ENCODE data around the gene PLCB3.

Gene PLCB3

GRCh38 chr11:64267207-64267945 is 16.0 kb downstream of the PLCB3 start:
- TF ChIP-seq, protein P1, sequence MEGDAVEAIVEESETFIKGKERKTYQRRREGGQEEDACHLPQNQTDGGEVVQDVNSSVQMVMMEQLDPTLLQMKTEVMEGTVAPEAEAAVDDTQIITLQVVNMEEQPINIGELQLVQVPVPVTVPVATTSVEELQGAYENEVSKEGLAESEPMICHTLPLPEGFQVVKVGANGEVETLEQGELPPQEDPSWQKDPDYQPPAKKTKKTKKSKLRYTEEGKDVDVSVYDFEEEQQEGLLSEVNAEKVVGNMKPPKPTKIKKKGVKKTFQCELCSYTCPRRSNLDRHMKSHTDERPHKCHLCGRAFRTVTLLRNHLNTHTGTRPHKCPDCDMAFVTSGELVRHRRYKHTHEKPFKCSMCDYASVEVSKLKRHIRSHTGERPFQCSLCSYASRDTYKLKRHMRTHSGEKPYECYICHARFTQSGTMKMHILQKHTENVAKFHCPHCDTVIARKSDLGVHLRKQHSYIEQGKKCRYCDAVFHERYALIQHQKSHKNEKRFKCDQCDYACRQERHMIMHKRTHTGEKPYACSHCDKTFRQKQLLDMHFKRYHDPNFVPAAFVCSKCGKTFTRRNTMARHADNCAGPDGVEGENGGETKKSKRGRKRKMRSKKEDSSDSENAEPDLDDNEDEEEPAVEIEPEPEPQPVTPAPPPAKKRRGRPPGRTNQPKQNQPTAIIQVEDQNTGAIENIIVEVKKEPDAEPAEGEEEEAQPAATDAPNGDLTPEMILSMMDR (IDR thresholded peaks at IDR 0.05; ENCODE audit: low read depth, low read length, missing control alignments) = no peak
- no peak overlapping the region for H3K4me3 ChIP-seq (ENCODE audit: low read depth, low read length)
- no peak for DNase-seq (ENCODE audit: low read depth)
- in situ Hi-C loops (cut with HindIII; ENCODE audit: low sequenced_read_pairs) = loop anchor here (10.0 kb wide), 1 partner anchor 57 kb away; no protein-coding TSS in a partner anchor

DNA sequence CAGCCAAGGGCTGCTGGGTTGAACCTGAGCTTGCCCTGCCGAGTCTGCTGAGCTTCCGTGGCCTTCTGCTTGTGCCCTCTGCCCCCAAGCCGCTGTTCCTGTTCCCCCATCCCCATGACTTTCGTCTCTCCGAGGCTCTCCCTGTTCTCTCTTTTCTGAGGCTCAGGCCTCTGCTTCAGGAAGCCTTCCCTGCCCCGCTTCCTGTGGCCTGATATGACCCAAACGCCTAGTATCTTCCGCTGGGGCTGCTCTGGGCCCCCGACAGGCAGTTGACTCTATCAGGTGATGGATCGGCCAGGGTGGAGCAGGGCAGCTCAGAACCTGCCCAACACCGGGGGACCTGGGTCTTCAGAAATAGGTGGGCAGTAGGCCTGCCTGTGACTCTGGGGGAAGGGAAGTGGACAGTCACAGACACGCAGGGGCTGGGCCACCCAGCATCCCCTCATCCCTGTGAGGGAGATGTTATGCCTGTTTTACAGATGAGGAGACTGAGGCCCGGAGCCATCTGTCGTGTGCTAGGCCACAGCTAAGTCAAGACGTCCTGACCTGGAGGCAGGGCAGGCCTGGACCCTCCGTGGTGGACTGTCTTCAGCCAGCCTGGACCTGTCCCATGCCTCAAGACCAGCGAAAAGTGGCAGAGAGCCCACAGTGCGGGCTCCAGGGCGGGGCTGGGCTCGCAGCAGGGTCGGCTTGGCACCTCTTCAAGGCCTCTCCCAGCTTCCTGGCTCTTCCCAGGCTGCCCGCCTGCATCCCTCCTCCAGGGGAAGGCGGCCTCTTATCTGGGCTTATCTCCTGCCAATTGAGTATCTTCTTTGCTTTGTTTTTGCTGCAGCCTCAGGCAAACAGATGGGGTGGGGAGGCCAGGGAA is 16.9 kb downstream of the PLCB3 start:
- no peak for DNase-seq (ENCODE audit: low read depth)
- TF ChIP-seq, protein P1 (IDR thresholded peaks at IDR 0.05; ENCODE audit: low read depth, low read length, missing control alignments) = no peak
- in situ Hi-C loops (cut with HindIII; ENCODE audit: low sequenced_read_pairs) = loop anchor here (10.0 kb wide), 1 partner anchor 57 kb away; no protein-coding TSS in a partner anchor
- peak overlapping the region; percentile 62 for H3K4me3 ChIP-seq (ENCODE audit: low read depth, low read length)

- in situ Hi-C loops (cut with HindIII; ENCODE audit: low sequenced_read_pairs) = loop anchor here (10.0 kb wide), 1 partner anchor 56 kb away; no protein-coding TSS in a partner anchor
- TF ChIP-seq, protein P1 (IDR thresholded peaks at IDR 0.05; ENCODE audit: low read depth, low read length, missing control alignments) = no peak
- no peak for DNase-seq (ENCODE audit: low read depth)
- peak overlapping the region; percentile 62 for H3K4me3 ChIP-seq (ENCODE audit: low read depth, low read length)
These were observed 17.7 kb downstream of the PLCB3 start for GRCh38 chr11:64268893-64269539.

DNA sequence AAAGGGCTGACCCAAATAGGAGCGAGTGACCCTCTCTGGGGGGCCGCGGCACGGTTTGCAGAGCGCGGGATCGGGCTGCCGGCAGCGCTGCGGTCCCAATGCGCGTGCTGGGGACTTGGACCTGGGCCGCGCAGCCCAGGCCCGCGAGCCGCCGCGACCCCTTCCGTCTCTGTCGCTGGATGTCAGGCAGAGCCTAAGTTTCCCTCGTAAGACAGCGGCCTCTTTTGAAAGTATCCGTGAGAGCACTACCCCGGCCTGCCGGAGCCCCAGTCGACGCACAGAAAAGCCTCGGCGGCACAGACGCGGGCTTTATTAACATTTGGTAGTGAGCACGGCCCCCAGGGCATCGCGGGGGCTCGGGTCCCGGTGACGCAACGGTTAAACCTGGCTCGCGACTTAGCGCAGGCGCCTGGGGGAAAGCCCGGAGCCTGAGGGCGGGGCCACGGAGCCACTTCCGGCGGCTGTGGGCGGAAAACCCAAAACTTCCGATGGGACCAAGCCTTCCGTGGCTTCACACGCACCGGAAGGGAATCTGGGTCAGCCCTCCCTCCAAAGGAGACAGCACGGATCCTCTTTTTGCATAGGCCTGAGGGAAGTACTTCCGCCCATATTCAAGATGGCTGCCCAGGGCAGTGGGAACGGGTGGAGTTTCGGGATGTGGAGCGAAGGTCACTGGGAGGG is 18.4 kb downstream of the PLCB3 start:
- peak overlapping the region; percentile 65 for H3K4me3 ChIP-seq (ENCODE audit: low read depth, low read length)
- peak; percentile 100 for DNase-seq (ENCODE audit: low read depth)
- TF ChIP-seq, protein P1 (IDR thresholded peaks at IDR 0.05; ENCODE audit: low read depth, low read length, missing control alignments) = peak; percentile 25
- in situ Hi-C loops (cut with HindIII; ENCODE audit: low sequenced_read_pairs) = loop anchor here (10.0 kb wide), 2 partner anchors 55 to 65 kb away; partner anchors contain the start of gene FERMT3

GRCh38 chr11:64275031-64275800 is 23.9 kb downstream of the PLCB3 start:
- no peak for DNase-seq (ENCODE audit: low read depth)
- H3K4me3 ChIP-seq (ENCODE audit: low read depth, low read length) = no peak overlapping the region
- TF ChIP-seq, protein P1 (IDR thresholded peaks at IDR 0.05; ENCODE audit: low read depth, low read length, missing control alignments) = no peak
- in situ Hi-C loops (cut with HindIII; ENCODE audit: low sequenced_read_pairs) = loop anchor here (10.0 kb wide), 1 partner anchor 70 kb away; the partner anchor contains the start of gene FERMT3
